ENCODE results near the gene GINS1.

DNA sequence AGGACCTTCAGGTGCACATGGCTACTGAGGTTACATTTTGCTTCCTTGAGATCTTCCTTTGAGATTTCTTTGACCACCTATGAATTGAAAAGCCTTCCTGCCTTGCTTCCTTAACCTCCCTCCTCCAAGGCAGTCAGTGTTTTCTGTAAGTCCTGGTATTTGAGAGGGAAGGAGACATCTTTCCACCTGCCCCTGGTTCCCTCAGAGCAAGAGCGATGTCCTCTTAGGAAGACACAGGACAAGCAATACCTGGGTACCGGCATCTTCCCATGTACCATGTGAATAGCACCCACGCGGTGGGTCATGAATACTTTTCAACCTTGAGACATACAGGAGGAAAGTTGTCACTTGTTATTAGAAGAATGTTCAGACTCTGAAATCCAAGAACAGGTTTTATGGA, 37.1 kb downstream of the GINS1 start:
- TF ChIP-seq CTCF (conservative IDR thresholded peaks at IDR 0.05): no peak
- TF ChIP-seq ZFX (IDR thresholded peaks at IDR 0.05): no peak

Data from C4-2B (cell line).